H9 (cell line): ENCODE measurements around the gene KCNN2. TPM values are rescaled to one million over a fixed set of nuclear protein-coding genes. Genes with fewer than 3 reads are reported as not detected.

Experiments
- DNase-seq: peaks from one replicate; pipeline ENCODE4 v3.0.0-alpha.2; 2017
- H2AFZ ChIP-seq: one replicate; pipeline ENCODE4 v1.6.1; 2013; ENCODE audit warnings: mild to moderate bottlenecking, low read length, control low read depth, moderate library complexity
- H2AK5ac ChIP-seq: 2 replicates; pipeline ENCODE4 v1.6.1; 2013; ENCODE audit warnings: low read length, control low read depth, mixed read lengths; ENCODE audit not compliant: insufficient read length
- H2BK120ac ChIP-seq: one replicate; pipeline ENCODE4 v1.6.1; 2013; ENCODE audit warnings: low read depth, mild to moderate bottlenecking, low read length, control low read depth, inconsistent platforms; ENCODE audit not compliant: poor library complexity, severe bottlenecking
- H2BK12ac ChIP-seq: 2 replicates; pipeline ENCODE4 v1.6.1; 2013; ENCODE audit warnings: low read length, control low read depth, mixed read lengths, low read depth; ENCODE audit not compliant: insufficient read length
- H2BK15ac ChIP-seq: 2 replicates; pipeline ENCODE4 v1.6.1; 2013; ENCODE audit warnings: low read depth, low read length, control low read depth
- H2BK20ac ChIP-seq: one replicate; pipeline ENCODE4 v1.6.1; 2013; ENCODE audit warnings: low read depth, mild to moderate bottlenecking, low read length, control low read depth, inconsistent platforms; ENCODE audit not compliant: poor library complexity, severe bottlenecking
- H2BK5ac ChIP-seq: 2 replicates; pipeline ENCODE4 v1.6.1; 2013; ENCODE audit warnings: low read length, control low read depth, mixed read lengths; ENCODE audit not compliant: insufficient read length
- H3K14ac ChIP-seq: 2 replicates; pipeline ENCODE4 v1.6.1; 2013; ENCODE audit warnings: low read length, control low read depth; ENCODE audit not compliant: insufficient read depth
- H3K18ac ChIP-seq: 2 replicates; pipeline ENCODE4 v1.6.1; 2013; ENCODE audit warnings: low read depth, mild to moderate bottlenecking, mixed read lengths, low read length, control low read depth; ENCODE audit not compliant: insufficient read length
- H3K23ac ChIP-seq: 2 replicates; pipeline ENCODE4 v1.6.1; 2013; ENCODE audit warnings: low read length, control low read depth, mixed read lengths, low read depth; ENCODE audit not compliant: insufficient read length
- H3K23me2 ChIP-seq: 2 replicates; pipeline ENCODE4 v1.6.1; 2013; ENCODE audit warnings: low read depth, mild to moderate bottlenecking, mixed read lengths, low read length, control low read depth; ENCODE audit not compliant: insufficient read length, poor library complexity, severe bottlenecking
- H3K27ac ChIP-seq: 2 replicates; pipeline ENCODE4 v1.5.1; 2013; ENCODE audit warnings: low read length, control low read depth, mixed read lengths, low read depth; ENCODE audit not compliant: insufficient read length
- H3K27me3 ChIP-seq: 2 replicates; pipeline ENCODE4 v1.6.1; 2013; ENCODE audit warnings: low read length, control low read depth, inconsistent platforms; ENCODE audit not compliant: insufficient read depth
- H3K4ac ChIP-seq: 2 replicates; pipeline ENCODE4 v1.6.1; 2013; ENCODE audit warnings: low read depth, mild to moderate bottlenecking, control low read depth, inconsistent platforms, low read length, moderate library complexity
- H3K4me1 ChIP-seq: 2 replicates; pipeline ENCODE4 v1.6.1; 2013; ENCODE audit warnings: low read length, control low read depth, inconsistent platforms; ENCODE audit not compliant: insufficient read depth
- H3K4me2 ChIP-seq: 2 replicates; pipeline ENCODE4 v1.6.1; 2013; ENCODE audit warnings: low read length, control low read depth, mixed read lengths; ENCODE audit not compliant: insufficient read length, insufficient read depth
- H3K56ac ChIP-seq: 2 replicates; pipeline ENCODE4 v1.6.1; 2013; ENCODE audit warnings: low read depth, mild to moderate bottlenecking, mixed read lengths, low read length, control low read depth; ENCODE audit not compliant: insufficient read length
- H3K79me1 ChIP-seq: 2 replicates; pipeline ENCODE4 v1.6.1; 2013; ENCODE audit warnings: low read depth, mild to moderate bottlenecking, moderate library complexity, low read length, control low read depth, inconsistent platforms; ENCODE audit not compliant: insufficient read depth, poor library complexity, severe bottlenecking
- H3K79me2 ChIP-seq: 2 replicates; pipeline ENCODE4 v1.6.1; 2013; ENCODE audit warnings: low read length, control low read depth, inconsistent platforms; ENCODE audit not compliant: insufficient read depth
- H3K9ac ChIP-seq: 2 replicates; pipeline ENCODE4 v1.6.1; 2013; ENCODE audit warnings: low read length, control low read depth, mixed read lengths; ENCODE audit not compliant: insufficient read length; ENCODE audit errors: extremely low read depth
- H3K9me3 ChIP-seq: one replicate; pipeline ENCODE4 v1.6.1; 2013; ENCODE audit warnings: low read depth, low read length, inconsistent platforms; ENCODE audit not compliant: control insufficient read depth
- H3T11ph ChIP-seq: one replicate; pipeline ENCODE4 v1.6.1; 2013; ENCODE audit warnings: mild to moderate bottlenecking, low read length, control low read depth, inconsistent platforms
- H4K20me1 ChIP-seq: one replicate; pipeline ENCODE4 v1.6.1; 2013; ENCODE audit not compliant: control insufficient read depth, insufficient read length, insufficient read depth
- H4K5ac ChIP-seq: 2 replicates; pipeline ENCODE4 v1.6.1; 2013; ENCODE audit warnings: low read depth, mild to moderate bottlenecking, mixed read lengths, low read length, control low read depth; ENCODE audit not compliant: insufficient read length
- H4K8ac ChIP-seq: replicated peaks from 2 replicates; pipeline ENCODE4 v1.6.1; 2013; ENCODE audit warnings: low read length, control low read depth, mixed read lengths, low read depth; ENCODE audit not compliant: insufficient read length
- H4K91ac ChIP-seq: 2 replicates; pipeline ENCODE4 v1.6.1; 2013; ENCODE audit warnings: low read depth, mild to moderate bottlenecking, moderate library complexity, mixed read lengths, low read length, control low read depth; ENCODE audit not compliant: insufficient read length
- H3K27ac Mint-ChIP-seq, 3 experiments: 2 replicates in 2 of 3; 3 replicates in 1 of 3; pipeline ENCODE4 v1.8.0; 2020 to 2021; ENCODE audit warnings: mixed read lengths in 3 of 3, mild to moderate bottlenecking in 1 of 3, moderate library complexity in 1 of 3
- H3K27me3 Mint-ChIP-seq: 2 replicates; pipeline ENCODE4 v1.8.0; 2021; ENCODE audit warnings: low read depth, mild to moderate bottlenecking, moderate library complexity, mixed read lengths
- H3K36me3 Mint-ChIP-seq, 3 experiments: 2 replicates in 2 of 3; 3 replicates in 1 of 3; pipeline ENCODE4 v1.8.0; 2020 to 2021; ENCODE audit warnings: low read depth in 3 of 3, mixed read lengths in 3 of 3; ENCODE audit not compliant: insufficient read depth in 1 of 3
- H3K4me1 Mint-ChIP-seq, 2 experiments: 2 replicates each; pipeline ENCODE4 v1.8.0; 2020; ENCODE audit warnings: mixed read lengths in 2 of 2
- H3K4me3 Mint-ChIP-seq, 2 experiments: 2 replicates in 1 of 2; 3 replicates in 1 of 2; pipeline ENCODE4 v1.8.0; 2020 to 2021; ENCODE audit warnings: mild to moderate bottlenecking in 2 of 2, mixed read lengths in 2 of 2, moderate library complexity in 1 of 2
- H3K9me3 Mint-ChIP-seq, 2 experiments: 2 replicates in 1 of 2; 3 replicates in 1 of 2; pipeline ENCODE4 v1.8.0; 2020; ENCODE audit warnings: mild to moderate bottlenecking in 2 of 2, mixed read lengths in 2 of 2, moderate library complexity in 1 of 2
- WGBS: extraction: QIAGEN DNeasy Blood & Tissue Kit; methylation state at CpG from one replicate; pipeline ENCODE4 v1.1.7; 2013; ENCODE audit warnings: missing lambda C conversion rate, low lambda C conversion rate, mixed read lengths; ENCODE audit not compliant: insufficient read length; ENCODE audit errors: extremely low coverage; 5-methylcytosine and 5-hydroxymethylcytosine counted together
- total RNA-seq: library from RNA; stranded (reverse); gene quantifications from 2 replicates; pipeline ENCODE4 v1.2.1, GENCODE V29; 2021
- TF ChIP-seq, protein P1 (sequence below): fragments of 200-600 bp; sonication (generic); conservative IDR thresholded peaks from 3 replicates; pipeline ENCODE4 v1.8.0; 2021; ENCODE audit warnings: antibody characterized with exemption, mild to moderate bottlenecking

Gene KCNN2
- total RNA-seq, 1 experiment from 2014 or later, result 21.0 TPM

DNA sequence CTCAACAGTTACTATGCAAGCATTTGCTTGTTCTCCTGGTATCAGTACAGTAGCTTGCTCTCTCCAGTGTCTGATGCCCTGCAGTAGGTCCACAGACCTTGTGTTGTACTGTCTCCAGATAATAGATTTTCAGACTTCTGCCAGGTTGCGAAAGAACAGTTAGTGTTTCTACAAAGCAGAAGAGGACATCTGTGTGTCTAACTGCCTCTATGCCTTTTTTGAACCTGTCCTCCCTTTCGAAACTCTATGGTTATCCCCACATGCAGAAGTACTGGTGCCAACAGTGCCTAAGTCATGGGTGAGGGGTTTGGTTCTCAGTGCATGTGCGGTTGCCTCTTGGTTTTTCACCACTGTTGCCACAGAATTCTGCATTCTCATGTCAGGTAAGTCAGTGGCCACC is 45.9 kb downstream of the KCNN2 start:
- no peak overlapping the region for H3K56ac ChIP-seq
- H2BK12ac ChIP-seq, result no peak overlapping the region
- H4K8ac ChIP-seq, result no peak overlapping the region
- DNase-seq, result no peak
- H2AFZ ChIP-seq, result no peak overlapping the region
- no peak overlapping the region for H3K4ac ChIP-seq
- H4K20me1 ChIP-seq, result no peaks in the 10 kb centered on the region
- TF ChIP-seq, protein P1, sequence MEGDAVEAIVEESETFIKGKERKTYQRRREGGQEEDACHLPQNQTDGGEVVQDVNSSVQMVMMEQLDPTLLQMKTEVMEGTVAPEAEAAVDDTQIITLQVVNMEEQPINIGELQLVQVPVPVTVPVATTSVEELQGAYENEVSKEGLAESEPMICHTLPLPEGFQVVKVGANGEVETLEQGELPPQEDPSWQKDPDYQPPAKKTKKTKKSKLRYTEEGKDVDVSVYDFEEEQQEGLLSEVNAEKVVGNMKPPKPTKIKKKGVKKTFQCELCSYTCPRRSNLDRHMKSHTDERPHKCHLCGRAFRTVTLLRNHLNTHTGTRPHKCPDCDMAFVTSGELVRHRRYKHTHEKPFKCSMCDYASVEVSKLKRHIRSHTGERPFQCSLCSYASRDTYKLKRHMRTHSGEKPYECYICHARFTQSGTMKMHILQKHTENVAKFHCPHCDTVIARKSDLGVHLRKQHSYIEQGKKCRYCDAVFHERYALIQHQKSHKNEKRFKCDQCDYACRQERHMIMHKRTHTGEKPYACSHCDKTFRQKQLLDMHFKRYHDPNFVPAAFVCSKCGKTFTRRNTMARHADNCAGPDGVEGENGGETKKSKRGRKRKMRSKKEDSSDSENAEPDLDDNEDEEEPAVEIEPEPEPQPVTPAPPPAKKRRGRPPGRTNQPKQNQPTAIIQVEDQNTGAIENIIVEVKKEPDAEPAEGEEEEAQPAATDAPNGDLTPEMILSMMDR, result no peak
- Mint-ChIP-seq H3K9me3 (no peaks in the 10 kb centered on the region), H3K36me3 (peaks cover 3 to 4% (median 3%) of the 10 kb centered on the region in 3 experiments; a peak in 3 of 7 replicates), H3K27ac (peak overlapping the region in 2 of 3 experiments; percentile 33 to 44; a peak in 3 of 7 replicates), H3K27me3 (no peaks in the 10 kb centered on the region; the same call in 1 of the 2 replicates), H3K4me1 (peaks cover 22 to 33% of the 10 kb centered on the region in 2 experiments), H3K4me3 (no peak overlapping the region)
- H2BK5ac ChIP-seq, result no peak overlapping the region
- no peak overlapping the region for H3K9ac ChIP-seq
- no peak overlapping the region for H2BK15ac ChIP-seq
- H3K9me3 ChIP-seq, result no peaks in the 10 kb centered on the region
- no peak overlapping the region for H2BK20ac ChIP-seq
- H3K23me2 ChIP-seq, result no peaks in the 10 kb centered on the region
- peaks cover 2% of the 10 kb centered on the region; the same call in 1 of the 2 replicates for H3K4me1 ChIP-seq
- no peak overlapping the region for H3K18ac ChIP-seq
- WGBS, result no CpG with 5 or more reads among the region's 3 CpGs
- H3K27ac ChIP-seq, result no peak overlapping the region
- H3K79me1 ChIP-seq, result no peaks in the 10 kb centered on the region
- H4K91ac ChIP-seq, result no peak overlapping the region
- H3K27me3 ChIP-seq, result no peaks in the 10 kb centered on the region
- H3K14ac ChIP-seq, result no peak overlapping the region
- H3T11ph ChIP-seq, result no peak overlapping the region
- no peak overlapping the region for H4K5ac ChIP-seq
- peaks cover 2% of the 10 kb centered on the region; the same call in 1 of the 2 replicates for H3K79me2 ChIP-seq
- no peak overlapping the region for H2AK5ac ChIP-seq
- H3K4me2 ChIP-seq, result no peak overlapping the region
- no peak overlapping the region for H2BK120ac ChIP-seq
- no peak overlapping the region for H3K23ac ChIP-seq
